NT2/D1 (cell line): Measurements from ENCODE around the gene CENPF.
A peak's percentile ranks its signal among the peaks of the same experiment; 100 is the strongest.

Experiments
- DNase-seq: peaks from one replicate; pipeline ENCODE4 v3.0.0-alpha.2; 2011; ENCODE audit warnings: low read depth, low spot score
- H3K27me3 ChIP-seq: 2 replicates; pipeline ENCODE4 v1.6.0; 2011; ENCODE audit warnings: mild to moderate bottlenecking; ENCODE audit not compliant: insufficient read length, insufficient read depth
- H3K36me3 ChIP-seq: 2 replicates; pipeline ENCODE4 v1.6.1; 2011; ENCODE audit warnings: mild to moderate bottlenecking, low read length, mixed read lengths; ENCODE audit not compliant: insufficient read depth, insufficient read length
- H3K4me1 ChIP-seq: 2 replicates; pipeline ENCODE4 v1.5.1; 2011; ENCODE audit not compliant: insufficient read depth, insufficient read length
- H3K4me3 ChIP-seq: 2 replicates; pipeline ENCODE4 v1.5.1; 2011; ENCODE audit warnings: low read depth; ENCODE audit not compliant: insufficient read length
- H3K9ac ChIP-seq: 2 replicates; pipeline ENCODE4 v1.6.0; 2011; ENCODE audit warnings: low read depth; ENCODE audit not compliant: insufficient read length
- H3K9me3 ChIP-seq: 2 replicates; pipeline ENCODE4 v1.5.1; 2011; ENCODE audit warnings: mild to moderate bottlenecking, low read length; ENCODE audit not compliant: insufficient read depth
- SUZ12 ChIP-seq: IDR thresholded peaks from 2 replicates; pipeline ENCODE4 v1.6.1; 2011; ENCODE audit not compliant: insufficient read length, insufficient read depth; ENCODE audit errors: extremely low read depth
- YY1 ChIP-seq: IDR thresholded peaks from 2 replicates; pipeline ENCODE4 v1.6.1; 2011; ENCODE audit not compliant: insufficient read length, insufficient read depth
- ZNF274 ChIP-seq: IDR thresholded peaks from 2 replicates; pipeline ENCODE4 v1.6.1; 2011; ENCODE audit warnings: mild to moderate bottlenecking, low read depth, low read length

Gene CENPF

DNA sequence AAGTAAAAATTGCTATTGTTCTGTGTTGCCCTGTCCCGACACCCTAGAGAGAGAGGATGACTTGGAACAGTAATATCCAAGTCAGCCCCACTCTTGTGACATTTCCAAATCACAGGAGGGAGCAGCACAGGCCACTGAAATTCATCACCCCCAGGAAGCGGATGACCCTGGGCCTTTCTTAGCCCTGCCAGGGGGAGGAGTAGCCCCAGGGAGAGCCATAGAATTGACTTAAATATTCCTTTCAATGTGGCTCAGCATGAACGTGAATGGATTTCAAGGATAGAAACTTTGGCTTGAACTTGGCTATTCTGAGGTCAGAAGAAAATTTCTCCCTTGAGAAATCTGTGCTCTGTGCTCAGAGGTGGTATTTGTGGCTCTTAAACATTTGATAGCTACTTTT is 80.6 kb downstream of the CENPF start:
- no peaks in the 10 kb centered on the region for H3K36me3 ChIP-seq
- no peaks in the 10 kb centered on the region for H3K4me1 ChIP-seq
- peak; percentile 73 for DNase-seq
- H3K27me3 ChIP-seq: no peaks in the 10 kb centered on the region
- no peak overlapping the region for H3K4me3 ChIP-seq
- H3K9ac ChIP-seq: no peak overlapping the region
- H3K9me3 ChIP-seq: no peaks in the 10 kb centered on the region
- no peak for TF ChIP-seq YY1
- no peak for TF ChIP-seq ZNF274
- TF ChIP-seq SUZ12: no peak

DNA sequence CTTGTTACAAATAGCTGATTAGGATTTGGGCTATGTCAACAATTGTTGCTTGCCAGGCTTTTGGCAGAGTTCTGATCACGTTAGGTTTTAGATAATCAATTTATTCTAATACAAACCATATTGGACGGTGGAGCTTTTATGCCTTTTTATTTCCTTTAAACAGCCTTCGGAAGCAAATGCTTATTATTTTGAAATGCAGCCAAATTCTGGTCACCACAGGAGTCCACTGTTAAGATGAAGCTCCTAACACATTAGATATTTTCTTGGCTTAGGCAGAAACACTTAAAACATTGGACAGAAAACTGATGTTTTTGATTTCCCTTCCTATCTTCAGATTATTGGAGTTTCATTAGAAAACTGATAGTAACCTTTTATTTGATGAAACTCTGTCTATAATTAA is 82.9 kb downstream of the CENPF start:
- Histone ChIP-seq H3K36me3 (no peaks in the 10 kb centered on the region), H3K4me3 (no peak overlapping the region), H3K9ac (no peak overlapping the region), H3K4me1 (no peaks in the 10 kb centered on the region), H3K9me3 (no peaks in the 10 kb centered on the region), H3K27me3 (no peaks in the 10 kb centered on the region)
- DNase-seq: no peak
- TF ChIP-seq SUZ12: no peak
- TF ChIP-seq ZNF274: no peak
- no peak for TF ChIP-seq YY1

DNA sequence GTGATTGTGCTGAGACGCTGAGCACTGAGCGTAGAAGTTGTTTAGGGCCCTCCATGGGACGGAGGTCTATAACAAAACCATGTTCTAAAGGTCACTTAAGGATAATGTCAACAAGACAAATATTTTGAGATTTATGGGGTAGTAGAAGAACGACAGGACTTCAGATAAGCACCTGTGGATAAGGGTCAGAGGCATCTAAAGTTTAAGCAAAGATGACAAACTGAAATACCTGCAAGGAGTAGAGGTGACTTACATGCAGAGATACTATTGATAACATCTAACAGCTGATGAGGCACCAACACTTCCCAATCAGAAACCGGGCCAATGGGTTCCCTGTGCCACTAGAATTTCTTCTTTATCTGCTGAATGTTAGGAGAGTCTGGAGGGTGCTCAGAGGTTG is 83.5 kb downstream of the CENPF start:
- Histone ChIP-seq H3K27me3 (no peaks in the 10 kb centered on the region), H3K36me3 (no peaks in the 10 kb centered on the region), H3K9me3 (no peaks in the 10 kb centered on the region), H3K4me3 (no peak overlapping the region), H3K9ac (no peak overlapping the region), H3K4me1 (no peaks in the 10 kb centered on the region)
- TF ChIP-seq SUZ12 (no peak), ZNF274 (no peak), YY1 (no peak)
- DNase-seq: no peak

DNA sequence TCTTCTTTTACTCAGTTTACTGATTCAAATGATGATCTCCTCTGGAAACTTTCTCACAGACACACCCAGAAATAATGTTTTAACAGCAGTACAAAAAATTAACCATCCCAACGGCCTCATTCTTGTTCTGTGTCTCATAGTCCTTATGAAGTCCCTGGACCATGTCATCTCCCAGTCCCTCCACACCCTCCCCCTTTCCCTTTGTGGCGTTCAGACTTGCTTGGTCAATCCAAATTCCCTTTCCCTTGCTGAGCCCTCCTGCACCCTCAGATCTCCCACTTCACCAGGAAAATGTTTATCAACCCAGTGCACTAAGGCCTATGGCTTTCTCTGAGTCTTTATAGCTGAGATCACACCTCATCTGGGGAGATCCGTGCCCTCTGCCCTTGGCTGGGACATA is 85.9 kb downstream of the CENPF start:
- Histone ChIP-seq H3K4me3 (no peak overlapping the region), H3K4me1 (no peaks in the 10 kb centered on the region), H3K9me3 (no peaks in the 10 kb centered on the region), H3K36me3 (no peaks in the 10 kb centered on the region), H3K27me3 (no peaks in the 10 kb centered on the region), H3K9ac (no peak overlapping the region)
- TF ChIP-seq SUZ12 (no peak), YY1 (no peak), ZNF274 (no peak)
- DNase-seq: no peak

DNA sequence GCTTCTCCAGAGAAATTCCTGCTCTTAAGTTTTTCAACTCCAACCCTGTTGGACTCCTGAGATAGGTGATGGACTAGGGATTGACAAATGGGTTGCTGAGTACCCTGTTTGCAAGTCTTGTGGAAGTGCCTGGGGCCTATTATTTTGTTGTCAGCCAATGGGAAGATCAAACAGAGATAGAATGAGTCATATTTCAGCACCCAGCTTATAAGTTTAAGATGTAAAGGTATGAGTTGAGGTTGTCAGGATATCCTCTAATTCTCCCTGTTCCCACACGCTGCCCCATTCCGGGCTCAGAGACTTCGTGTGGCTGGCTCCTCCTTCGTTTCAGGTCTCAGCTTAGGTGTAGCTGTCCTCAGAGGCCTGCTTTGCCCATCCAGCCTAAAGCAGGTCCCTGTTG is 91.8 kb downstream of the CENPF start:
- H3K36me3 ChIP-seq: no peaks in the 10 kb centered on the region
- no peak for TF ChIP-seq ZNF274
- no peak for TF ChIP-seq SUZ12
- TF ChIP-seq YY1: no peak
- no peaks in the 10 kb centered on the region for H3K27me3 ChIP-seq
- no peak overlapping the region for H3K9ac ChIP-seq
- H3K4me3 ChIP-seq: no peak overlapping the region
- no peak for DNase-seq
- H3K9me3 ChIP-seq: peaks cover 5% of the 10 kb centered on the region; the same call in 1 of the 2 replicates
- no peaks in the 10 kb centered on the region for H3K4me1 ChIP-seq

DNA sequence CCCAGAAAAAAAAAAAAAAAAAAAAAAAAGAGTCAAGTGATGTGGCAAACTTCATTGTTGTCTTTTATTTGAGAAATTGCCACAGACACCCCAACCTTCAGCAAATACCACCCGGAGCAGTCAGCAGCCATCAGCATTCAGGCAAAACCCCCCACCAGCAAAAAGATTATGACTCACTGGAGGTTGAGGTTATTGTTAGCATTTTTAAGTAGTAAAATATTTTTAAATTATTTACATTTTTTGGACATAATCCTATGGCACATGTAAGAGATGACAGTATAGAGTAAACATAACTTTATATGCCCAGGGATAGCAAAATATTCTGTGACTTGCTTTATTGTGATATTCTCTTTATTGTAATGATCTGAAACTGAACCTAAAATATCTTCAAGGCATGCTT is 95.6 kb downstream of the CENPF start:
- no peak overlapping the region for H3K4me3 ChIP-seq
- H3K9me3 ChIP-seq: peaks cover 5% of the 10 kb centered on the region; the same call in 1 of the 2 replicates
- H3K36me3 ChIP-seq: no peaks in the 10 kb centered on the region
- H3K27me3 ChIP-seq: no peaks in the 10 kb centered on the region
- H3K9ac ChIP-seq: no peak overlapping the region
- no peak for DNase-seq
- no peak for TF ChIP-seq ZNF274
- no peak for TF ChIP-seq YY1
- no peak for TF ChIP-seq SUZ12
- H3K4me1 ChIP-seq: no peaks in the 10 kb centered on the region

DNA sequence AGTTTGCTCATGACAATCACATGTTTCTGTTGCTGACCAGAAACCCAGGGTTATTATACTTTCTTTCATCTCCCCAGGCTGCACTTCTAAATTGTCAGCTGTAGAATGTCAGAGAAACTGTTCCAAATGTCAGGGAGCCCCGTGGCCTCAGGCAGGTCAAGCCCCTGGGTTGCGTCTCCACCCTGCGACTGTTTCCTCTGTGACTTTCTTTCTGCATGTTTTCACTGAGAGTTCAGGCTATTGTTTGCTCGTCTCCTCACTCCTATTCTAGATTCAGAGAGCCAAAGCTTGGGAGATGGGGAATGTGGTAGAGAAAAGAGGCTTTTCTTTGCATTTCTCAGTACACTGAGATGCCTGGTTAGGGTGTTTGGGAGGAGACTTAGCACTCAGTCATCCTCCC is 97.4 kb downstream of the CENPF start:
- Histone ChIP-seq H3K9ac (no peak overlapping the region), H3K4me1 (no peaks in the 10 kb centered on the region)
- no peak for DNase-seq

DNA sequence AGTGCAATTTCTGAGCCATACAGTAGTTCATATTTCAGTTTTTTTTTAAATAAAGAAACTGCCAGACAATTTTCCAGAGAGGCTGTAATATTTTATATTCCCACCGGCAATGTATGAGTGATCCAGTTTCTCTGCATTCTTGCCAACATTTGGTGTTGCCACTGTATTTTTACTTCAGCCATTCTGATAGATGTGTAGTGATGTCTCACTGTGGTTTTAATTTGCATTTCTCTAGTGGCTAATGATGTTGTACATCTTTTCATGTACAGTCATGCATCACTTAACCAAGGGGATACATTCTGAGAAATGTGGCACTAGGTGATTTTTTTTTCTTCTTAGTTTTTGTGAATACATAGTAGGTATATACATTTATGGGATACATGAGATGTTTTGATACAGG is 99.6 kb downstream of the CENPF start:
- no peaks in the 10 kb centered on the region for H3K36me3 ChIP-seq
- TF ChIP-seq ZNF274 (no peak), SUZ12 (no peak), YY1 (no peak)
- DNase-seq: no peak
- H3K9ac ChIP-seq: no peak overlapping the region
- H3K9me3 ChIP-seq: no peaks in the 10 kb centered on the region
- no peaks in the 10 kb centered on the region for H3K27me3 ChIP-seq
- no peak overlapping the region for H3K4me3 ChIP-seq
- H3K4me1 ChIP-seq: no peaks in the 10 kb centered on the region

More for the DNA sequence above, 97.4 kb downstream of the CENPF start:
- TF ChIP-seq SUZ12 (no peak), ZNF274 (no peak), YY1 (no peak)
- H3K9me3 ChIP-seq: peaks cover 5% of the 10 kb centered on the region; the same call in 1 of the 2 replicates
- H3K27me3 ChIP-seq: no peaks in the 10 kb centered on the region
- no peaks in the 10 kb centered on the region for H3K36me3 ChIP-seq
- no peak overlapping the region for H3K4me3 ChIP-seq
